Hepatocyte (in vitro differentiated cells): ENCODE measurements around the gene AGBL1.

Experiments used
- EZH2 ChIP-seq: fragments of 200-600 bp; sonication (generic); IDR thresholded peaks from 2 replicates; pipeline ENCODE4 v1.6.1; 2016; ENCODE audit warnings: antibody characterized with exemption, mild to moderate bottlenecking, borderline replicate concordance
- TF ChIP-seq, protein P1 (sequence below): fragments of 200-600 bp; sonication (generic); IDR thresholded peaks from 2 replicates; pipeline ENCODE4 v1.5.1; 2016; ENCODE audit warnings: antibody characterized with exemption, mild to moderate bottlenecking; ENCODE audit not compliant: poor library complexity

- TF ChIP-seq, protein P1, sequence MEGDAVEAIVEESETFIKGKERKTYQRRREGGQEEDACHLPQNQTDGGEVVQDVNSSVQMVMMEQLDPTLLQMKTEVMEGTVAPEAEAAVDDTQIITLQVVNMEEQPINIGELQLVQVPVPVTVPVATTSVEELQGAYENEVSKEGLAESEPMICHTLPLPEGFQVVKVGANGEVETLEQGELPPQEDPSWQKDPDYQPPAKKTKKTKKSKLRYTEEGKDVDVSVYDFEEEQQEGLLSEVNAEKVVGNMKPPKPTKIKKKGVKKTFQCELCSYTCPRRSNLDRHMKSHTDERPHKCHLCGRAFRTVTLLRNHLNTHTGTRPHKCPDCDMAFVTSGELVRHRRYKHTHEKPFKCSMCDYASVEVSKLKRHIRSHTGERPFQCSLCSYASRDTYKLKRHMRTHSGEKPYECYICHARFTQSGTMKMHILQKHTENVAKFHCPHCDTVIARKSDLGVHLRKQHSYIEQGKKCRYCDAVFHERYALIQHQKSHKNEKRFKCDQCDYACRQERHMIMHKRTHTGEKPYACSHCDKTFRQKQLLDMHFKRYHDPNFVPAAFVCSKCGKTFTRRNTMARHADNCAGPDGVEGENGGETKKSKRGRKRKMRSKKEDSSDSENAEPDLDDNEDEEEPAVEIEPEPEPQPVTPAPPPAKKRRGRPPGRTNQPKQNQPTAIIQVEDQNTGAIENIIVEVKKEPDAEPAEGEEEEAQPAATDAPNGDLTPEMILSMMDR: no peak
- TF ChIP-seq EZH2: no peak
Observed at GRCh38 chr15:86759800-86760523, 680.3 kb downstream of the AGBL1 start.
